HEK293T (cell line): Measurements from ENCODE around the gene AFTPH.

Source experiments
- PKNOX1 ChIP-seq: fragments of 450-650 bp; IDR thresholded peaks from 2 replicates; pipeline ENCODE4 v1.6.1; 2016
- TARDBP ChIP-seq: fragments of 450-650 bp; IDR thresholded peaks from 2 replicates; pipeline ENCODE4 v1.6.1; 2016

- TF ChIP-seq PKNOX1 (no peak), TARDBP (no peak)
These were observed 113.8 kb downstream of the AFTPH start for GRCh38 chr2:64637931-64638330.
